Measurements from ENCODE around the gene KCTD14. TPM values are rescaled to one million over a fixed set of nuclear protein-coding genes. Genes with fewer than 3 reads are reported as not detected.

KCTD14 gene
- total RNA-seq, 1 experiment from 2014 or later, result 12.6 TPM

GRCh38 chr11:78037825-78038620 is 14.9 kb upstream of the KCTD14 start:
- CTCF ChIA-PET, result interaction anchor here (8.3 kb wide), 1 partner anchor 7 kb away, joined by 46 read pairs; no protein-coding TSS in a partner anchor
- H3K27ac Mint-ChIP-seq, result no peak overlapping the region

More at GRCh38 chr11:78037825-78038620, 14.9 kb upstream of the KCTD14 start:
- TF ChIP-seq JUN (CRISPR knock-in tag; IDR thresholded peaks at IDR 0.05) (no peak), NFE2L1 (CRISPR knock-in tag; IDR thresholded peaks at IDR 0.05) (no peak), CTCF (IDR thresholded peaks at IDR 0.05) (no peak), HMGXB4 (CRISPR knock-in tag; IDR thresholded peaks at IDR 0.05) (no peak), GTF2I (CRISPR knock-in tag; conservative IDR thresholded peaks at IDR 0.05) (no peak), ZNF317 (CRISPR knock-in tag; IDR thresholded peaks at IDR 0.05; ENCODE audit: borderline replicate concordance, low read depth) (no peak), MAX (CRISPR knock-in tag; IDR thresholded peaks at IDR 0.05) (no peak), ESRRA (CRISPR knock-in tag; IDR thresholded peaks at IDR 0.05; ENCODE audit: borderline replicate concordance) (no peak), MYBL2 (CRISPR knock-in tag; IDR thresholded peaks at IDR 0.05) (no peak), ZNF396 (CRISPR knock-in tag; IDR thresholded peaks at IDR 0.05; ENCODE audit: borderline replicate concordance) (no peak), ARID4B (CRISPR knock-in tag; IDR thresholded peaks at IDR 0.05; ENCODE audit: borderline replicate concordance) (no peak), FOXK1 (CRISPR knock-in tag; IDR thresholded peaks at IDR 0.05) (no peak), CREB1 (CRISPR knock-in tag; IDR thresholded peaks at IDR 0.05) (no peak), E2F1 (CRISPR knock-in tag; IDR thresholded peaks at IDR 0.05) (no peak), OVOL2 (CRISPR knock-in tag; IDR thresholded peaks at IDR 0.05; ENCODE audit: borderline replicate concordance) (no peak), RORB (CRISPR knock-in tag; IDR thresholded peaks at IDR 0.05) (no peak), CBFB (CRISPR knock-in tag; IDR thresholded peaks at IDR 0.05; ENCODE audit: low read depth) (no peak)
- peaks cover 14% of the 10 kb centered on the region for H3K4me1 Mint-ChIP-seq
- H3K4me3 Mint-ChIP-seq, result no peak overlapping the region
- H3K36me3 Mint-ChIP-seq, result no peaks in the 10 kb centered on the region; the same call in 1 of the 2 replicates
- DNase-seq (ENCODE audit: low spot score) (no peak), ATAC-seq (no peak)
- peaks cover 4% of the 10 kb centered on the region; the same call in 1 of the 2 replicates for H3K9me3 Mint-ChIP-seq
- no peaks in the 10 kb centered on the region for H3K27me3 Mint-ChIP-seq (ENCODE audit: low read depth)
- POLR2A ChIA-PET, result no interaction called here

Measured in WTC11 (cell line).